ENCODE measurements around the gene P2RY2. TPM values are rescaled to one million over a fixed set of nuclear protein-coding genes. Genes with fewer than 3 reads are reported as not detected.

P2RY2 gene
- polyA plus RNA-seq, 2 of the 4 experiments (the other 2 are of a cell fraction): 3.7 to 6.4 TPM

DNA sequence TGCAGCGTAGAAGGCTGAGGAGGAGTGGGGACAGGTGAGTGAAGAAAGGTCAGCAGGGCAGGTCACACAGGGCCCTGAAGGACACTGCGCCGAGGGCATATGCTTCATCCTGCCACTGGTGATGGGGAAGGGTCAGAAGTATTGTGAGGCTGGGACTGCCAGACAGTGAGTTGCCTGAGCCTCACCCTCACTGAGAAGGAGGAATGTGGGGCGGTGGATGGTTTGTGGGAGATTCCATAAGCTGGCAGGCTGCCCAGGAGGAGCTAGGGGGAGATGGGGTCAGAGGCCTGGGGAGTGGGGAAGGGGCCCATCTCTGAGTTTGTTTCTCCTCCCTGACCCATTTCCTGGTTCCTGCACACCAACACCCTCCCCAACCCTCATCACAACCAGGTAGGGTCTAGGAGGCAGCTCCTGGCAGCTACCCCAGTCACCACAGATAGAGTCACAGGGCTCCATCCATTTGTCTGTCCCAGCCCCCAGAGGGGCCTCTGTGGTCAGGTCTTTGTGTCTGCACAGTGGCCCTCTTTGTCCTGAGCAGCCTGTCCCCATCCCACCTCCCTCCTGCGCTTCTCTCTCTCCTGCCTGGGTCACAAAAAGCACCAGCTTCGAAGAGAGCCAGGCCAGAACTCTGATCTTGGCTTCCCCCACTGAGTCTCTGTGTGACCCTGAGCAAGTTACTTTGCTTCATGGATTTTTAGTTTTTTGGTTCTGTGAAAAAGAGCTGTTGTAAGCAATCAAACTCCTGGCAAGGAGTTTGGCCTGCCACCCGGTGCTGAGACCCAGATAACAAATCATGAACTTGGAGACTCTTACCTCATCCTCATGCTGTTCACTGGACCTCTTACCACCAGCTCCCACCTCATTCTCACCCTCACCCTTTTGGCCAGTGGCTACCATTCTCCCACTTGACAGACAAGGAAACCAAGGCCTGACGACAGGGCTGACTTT lies 4.6 kb upstream of the P2RY2 start:
- TF ChIP-seq JUNB (IDR thresholded peaks at IDR 0.05) (no peak), GATA3 (IDR thresholded peaks at IDR 0.05; ENCODE audit: borderline replicate concordance) (no peak), SMC3 (IDR thresholded peaks at IDR 0.05) (no peak)
- TF ChIP-seq, protein P1, sequence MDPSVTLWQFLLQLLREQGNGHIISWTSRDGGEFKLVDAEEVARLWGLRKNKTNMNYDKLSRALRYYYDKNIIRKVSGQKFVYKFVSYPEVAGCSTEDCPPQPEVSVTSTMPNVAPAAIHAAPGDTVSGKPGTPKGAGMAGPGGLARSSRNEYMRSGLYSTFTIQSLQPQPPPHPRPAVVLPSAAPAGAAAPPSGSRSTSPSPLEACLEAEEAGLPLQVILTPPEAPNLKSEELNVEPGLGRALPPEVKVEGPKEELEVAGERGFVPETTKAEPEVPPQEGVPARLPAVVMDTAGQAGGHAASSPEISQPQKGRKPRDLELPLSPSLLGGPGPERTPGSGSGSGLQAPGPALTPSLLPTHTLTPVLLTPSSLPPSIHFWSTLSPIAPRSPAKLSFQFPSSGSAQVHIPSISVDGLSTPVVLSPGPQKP (IDR thresholded peaks at IDR 0.05; ENCODE audit: low read depth, low read length): no peak
- no peak for DNase-seq (ENCODE audit: low read depth in 1 of 2, low spot score in 1 of 2)
- ChIA-PET POLR2A (no interaction called here), CTCF (interaction anchor here (0.8 to 3.7 kb wide), 8 partner anchors 7 to 122 kb away, joined by 3 to 18 read pairs (median 4); no protein-coding TSS in a partner anchor)
- Histone ChIP-seq H3K27ac (no peak overlapping the region), H3K4me2 (no peak overlapping the region), H3K4me1 (peaks cover 8% of the 10 kb centered on the region), H3K9me3 (no peaks in the 10 kb centered on the region), H3K4me3 (no peak overlapping the region)
- 90% methylated on average over 8 of the region's 8 CpGs for WGBS (ENCODE audit: missing lambda C conversion rate)
- FAIRE-seq: no peak
- no peak for ATAC-seq

GRCh38 chr11:73215191-73216134 lies 2.6 kb upstream of the P2RY2 start:
- DNase-seq (ENCODE audit: low read depth in 1 of 2, low spot score in 1 of 2) (no peak), FAIRE-seq (no peak), ATAC-seq (no peak)
- H3K9me3 ChIP-seq: no peaks in the 10 kb centered on the region
- 80% methylated on average over 5 of the region's 5 CpGs for WGBS (ENCODE audit: missing lambda C conversion rate)
- no peak for TF ChIP-seq CHD4 (IDR thresholded peaks at IDR 0.05; ENCODE audit: borderline replicate concordance)
- no peak for TF ChIP-seq CEBPB (IDR thresholded peaks at IDR 0.05)
- TF ChIP-seq MAFK (IDR thresholded peaks at IDR 0.05; ENCODE audit: partially characterized antibody): no peak
- no peak for TF ChIP-seq HOXB13 (CRISPR knock-in tag; IDR thresholded peaks at IDR 0.05; ENCODE audit: low read depth)
- TF ChIP-seq RNF2 (IDR thresholded peaks at IDR 0.05; ENCODE audit: borderline replicate concordance, low read depth): no peak
- TF ChIP-seq, protein P2, sequence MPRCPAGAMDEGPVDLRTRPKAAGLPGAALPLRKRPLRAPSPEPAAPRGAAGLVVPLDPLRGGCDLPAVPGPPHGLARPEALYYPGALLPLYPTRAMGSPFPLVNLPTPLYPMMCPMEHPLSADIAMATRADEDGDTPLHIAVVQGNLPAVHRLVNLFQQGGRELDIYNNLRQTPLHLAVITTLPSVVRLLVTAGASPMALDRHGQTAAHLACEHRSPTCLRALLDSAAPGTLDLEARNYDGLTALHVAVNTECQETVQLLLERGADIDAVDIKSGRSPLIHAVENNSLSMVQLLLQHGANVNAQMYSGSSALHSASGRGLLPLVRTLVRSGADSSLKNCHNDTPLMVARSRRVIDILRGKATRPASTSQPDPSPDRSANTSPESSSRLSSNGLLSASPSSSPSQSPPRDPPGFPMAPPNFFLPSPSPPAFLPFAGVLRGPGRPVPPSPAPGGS (IDR thresholded peaks at IDR 0.05): no peak
- TF ChIP-seq ESRRA (IDR thresholded peaks at IDR 0.05; ENCODE audit: borderline replicate concordance, low read length): no peak
- TF ChIP-seq MAZ (IDR thresholded peaks at IDR 0.05; ENCODE audit: borderline replicate concordance, low read depth, low read length): no peak
- TF ChIP-seq TP53 (CRISPR knock-in tag; IDR thresholded peaks at IDR 0.05): no peak
- no peak for TF ChIP-seq ZSCAN20 (CRISPR knock-in tag; IDR thresholded peaks at IDR 0.05)
- TF ChIP-seq, protein P3, sequence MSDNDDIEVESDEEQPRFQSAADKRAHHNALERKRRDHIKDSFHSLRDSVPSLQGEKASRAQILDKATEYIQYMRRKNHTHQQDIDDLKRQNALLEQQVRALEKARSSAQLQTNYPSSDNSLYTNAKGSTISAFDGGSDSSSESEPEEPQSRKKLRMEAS (IDR thresholded peaks at IDR 0.05): no peak
- TF ChIP-seq RCOR1 (IDR thresholded peaks at IDR 0.05; ENCODE audit: low read depth, low read length): no peak
- TF ChIP-seq, protein P4, sequence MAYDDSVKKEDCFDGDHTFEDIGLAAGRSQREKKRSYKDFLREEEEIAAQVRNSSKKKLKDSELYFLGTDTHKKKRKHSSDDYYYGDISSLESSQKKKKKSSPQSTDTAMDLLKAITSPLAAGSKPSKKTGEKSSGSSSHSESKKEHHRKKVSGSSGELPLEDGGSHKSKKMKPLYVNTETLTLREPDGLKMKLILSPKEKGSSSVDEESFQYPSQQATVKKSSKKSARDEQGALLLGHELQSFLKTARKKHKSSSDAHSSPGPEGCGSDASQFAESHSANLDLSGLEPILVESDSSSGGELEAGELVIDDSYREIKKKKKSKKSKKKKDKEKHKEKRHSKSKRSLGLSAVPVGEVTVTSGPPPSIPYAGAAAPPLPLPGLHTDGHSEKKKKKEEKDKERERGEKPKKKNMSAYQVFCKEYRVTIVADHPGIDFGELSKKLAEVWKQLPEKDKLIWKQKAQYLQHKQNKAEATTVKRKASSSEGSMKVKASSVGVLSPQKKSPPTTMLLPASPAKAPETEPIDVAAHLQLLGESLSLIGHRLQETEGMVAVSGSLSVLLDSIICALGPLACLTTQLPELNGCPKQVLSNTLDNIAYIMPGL (CRISPR knock-in tag; IDR thresholded peaks at IDR 0.05; ENCODE audit: borderline replicate concordance): no peak
- TF ChIP-seq FOXS1 (CRISPR knock-in tag; IDR thresholded peaks at IDR 0.05): no peak
- TF ChIP-seq POLR2AphosphoS2 (conservative IDR thresholded peaks at IDR 0.05; ENCODE audit: low read length): no peak
- TF ChIP-seq CHD2 (IDR thresholded peaks at IDR 0.05; ENCODE audit: low read length, partially characterized antibody): no peak
- TF ChIP-seq ZFP36 (IDR thresholded peaks at IDR 0.05; ENCODE audit: borderline replicate concordance, partially characterized antibody): no peak
- no peak for TF ChIP-seq SMC3 (IDR thresholded peaks at IDR 0.05)
- TF ChIP-seq NFE2L2 (conservative IDR thresholded peaks at IDR 0.05; ENCODE audit: low read length): no peak
- no peak for TF ChIP-seq MYC (IDR thresholded peaks at IDR 0.05; ENCODE audit: borderline replicate concordance, low read length)
- ChIA-PET POLR2A (no interaction called here), CTCF (interaction anchor here (0.8 to 3.7 kb wide), 3 partner anchors 20 to 30 kb away, joined by 3 to 18 read pairs (median 4); no protein-coding TSS in a partner anchor)
- H3K27ac ChIP-seq: no peak overlapping the region
- peaks cover 16% of the 10 kb centered on the region for H3K4me1 ChIP-seq
- no peak overlapping the region for H3K4me3 ChIP-seq
- H3K4me2 ChIP-seq: no peak overlapping the region

Measured in A549 (cell line).